Upper lobe of right lung (tissue), 1 donor: ENCODE measurements around the gene BTD. TPM values are rescaled to one million over a fixed set of nuclear protein-coding genes. Genes with fewer than 3 reads are reported as not detected.

Source experiments
- ATAC-seq: fragments of 200-7000 bp; cut with Tn5 transposase; one replicate; pipeline ENCODE4 v1.9.1; 2020; ENCODE audit warnings: mild to moderate bottlenecking, moderate library complexity
- DNase-seq: peaks from one replicate; pipeline ENCODE4 v3.0.0-alpha.2; 2020
- H3K27ac ChIP-seq: fragments of 200-600 bp; one replicate; pipeline ENCODE4 v1.8.0; 2022
- H3K27me3 ChIP-seq: fragments of 200-600 bp; one replicate; pipeline ENCODE4 v1.8.0; 2022; ENCODE audit warnings: mild to moderate bottlenecking
- H3K36me3 ChIP-seq: fragments of 200-600 bp; one replicate; pipeline ENCODE4 v1.8.0; 2022
- H3K4me1 ChIP-seq: fragments of 200-600 bp; one replicate; pipeline ENCODE4 v1.8.0; 2022
- H3K4me3 ChIP-seq: fragments of 200-600 bp; one replicate; pipeline ENCODE4 v1.8.0; 2022; ENCODE audit warnings: mild to moderate bottlenecking
- H3K9me3 ChIP-seq: fragments of 200-600 bp; one replicate; pipeline ENCODE4 v1.8.0; 2022
- intact Hi-C: fragments of 100-400 bp; cut with DNase I; formaldehyde crosslinking; loops from one replicate; pipeline ENCODE4 v1.11.0; 2022
- total RNA-seq: library from RNA; stranded (reverse); fragmentation: NEBNext Ultra II Directional; extraction: Animal tissue kit (Norgen Biotek cat#: 25700); gene quantifications from one replicate; pipeline ENCODE4 v1.2.1, GENCODE V29; 2021
- TF ChIP-seq, protein P1 (sequence below): fragments of 200-600 bp; IDR thresholded peaks from one replicate; pipeline ENCODE4 v1.8.0; 2022; ENCODE audit warnings: antibody characterized with exemption
- donor health status: DM: no; HTN: yes; CAD: no; lungs with severe emphysema.

BTD gene
- total RNA-seq, 1 donor from 2014 or later: 24.6 TPM

DNA sequence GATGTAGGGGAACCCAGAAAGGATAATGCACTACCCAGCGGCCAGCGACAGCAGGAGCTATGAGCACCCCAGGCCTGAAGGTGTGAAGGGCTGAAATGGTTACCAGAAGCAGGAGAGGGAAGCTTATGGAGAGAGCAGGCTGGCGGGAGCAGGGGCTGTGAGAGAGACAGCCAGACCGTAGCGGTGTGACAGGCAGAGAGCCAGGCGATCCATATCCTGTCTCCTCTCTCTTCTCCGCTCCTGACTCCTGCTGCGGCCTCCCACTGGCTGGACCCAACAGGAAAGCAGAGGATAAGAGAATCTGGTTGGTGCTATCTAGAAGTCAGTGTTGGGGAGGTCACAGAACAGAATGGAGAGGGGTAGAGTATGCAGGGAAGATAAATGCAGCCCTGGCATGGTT lies 49.9 kb downstream of the BTD start:
- intact Hi-C loops: no loop called here
- Histone ChIP-seq H3K36me3 (no peaks in the 10 kb centered on the region), H3K4me3 (no peak overlapping the region), H3K9me3 (peaks cover 12% of the 10 kb centered on the region), H3K27ac (no peak overlapping the region), H3K4me1 (peaks cover 18% of the 10 kb centered on the region), H3K27me3 (no peaks in the 10 kb centered on the region)
- DNase-seq: no peak
- TF ChIP-seq, protein P1, sequence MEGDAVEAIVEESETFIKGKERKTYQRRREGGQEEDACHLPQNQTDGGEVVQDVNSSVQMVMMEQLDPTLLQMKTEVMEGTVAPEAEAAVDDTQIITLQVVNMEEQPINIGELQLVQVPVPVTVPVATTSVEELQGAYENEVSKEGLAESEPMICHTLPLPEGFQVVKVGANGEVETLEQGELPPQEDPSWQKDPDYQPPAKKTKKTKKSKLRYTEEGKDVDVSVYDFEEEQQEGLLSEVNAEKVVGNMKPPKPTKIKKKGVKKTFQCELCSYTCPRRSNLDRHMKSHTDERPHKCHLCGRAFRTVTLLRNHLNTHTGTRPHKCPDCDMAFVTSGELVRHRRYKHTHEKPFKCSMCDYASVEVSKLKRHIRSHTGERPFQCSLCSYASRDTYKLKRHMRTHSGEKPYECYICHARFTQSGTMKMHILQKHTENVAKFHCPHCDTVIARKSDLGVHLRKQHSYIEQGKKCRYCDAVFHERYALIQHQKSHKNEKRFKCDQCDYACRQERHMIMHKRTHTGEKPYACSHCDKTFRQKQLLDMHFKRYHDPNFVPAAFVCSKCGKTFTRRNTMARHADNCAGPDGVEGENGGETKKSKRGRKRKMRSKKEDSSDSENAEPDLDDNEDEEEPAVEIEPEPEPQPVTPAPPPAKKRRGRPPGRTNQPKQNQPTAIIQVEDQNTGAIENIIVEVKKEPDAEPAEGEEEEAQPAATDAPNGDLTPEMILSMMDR: no peak
- ATAC-seq: no peak

DNA sequence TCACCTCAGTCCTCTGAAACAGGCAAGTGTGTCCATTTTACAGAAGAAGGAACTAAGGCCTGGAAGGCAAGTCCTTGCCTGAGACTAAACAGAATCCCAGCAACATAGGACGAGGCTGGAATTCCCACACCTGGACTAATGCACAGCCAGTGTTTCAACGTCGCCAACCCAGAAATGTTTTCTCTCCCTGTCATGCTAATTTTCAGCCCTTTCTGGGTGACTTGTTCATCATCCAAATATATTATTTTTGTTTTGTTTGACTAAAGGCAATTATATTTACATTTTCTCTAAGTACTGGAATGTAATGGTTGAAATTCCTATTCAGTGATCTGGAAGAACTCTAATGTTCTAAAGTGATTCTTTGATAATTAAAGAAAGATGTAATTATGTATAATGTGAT lies 51.8 kb downstream of the BTD start:
- DNase-seq (no peak), ATAC-seq (no peak)
- no peaks in the 10 kb centered on the region for H3K27me3 ChIP-seq
- no peaks in the 10 kb centered on the region for H3K4me1 ChIP-seq
- peaks cover 27% of the 10 kb centered on the region for H3K9me3 ChIP-seq
- TF ChIP-seq, protein P1: no peak
- no peak overlapping the region for H3K4me3 ChIP-seq
- no peak overlapping the region for H3K27ac ChIP-seq
- H3K36me3 ChIP-seq: no peaks in the 10 kb centered on the region
- intact Hi-C loops: no loop called here

DNA sequence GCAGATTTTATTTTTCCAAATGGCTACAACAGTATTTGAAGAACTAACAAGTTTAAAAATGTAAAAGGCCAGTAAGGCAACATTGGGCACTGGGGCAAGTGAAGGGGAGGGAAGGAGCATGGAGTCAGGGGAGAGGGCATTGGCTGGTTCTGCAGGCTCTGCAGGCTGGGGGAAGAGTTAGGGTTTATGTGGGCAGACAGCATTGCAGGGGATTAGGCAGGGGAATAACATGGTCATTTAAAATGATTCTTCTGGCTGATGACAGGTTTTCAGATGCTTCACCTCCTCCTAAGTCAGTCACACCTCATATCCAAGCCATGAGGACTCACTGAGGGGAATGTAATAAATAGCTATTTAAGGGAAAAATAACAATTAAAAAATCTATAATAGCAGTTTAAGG lies 52.6 kb downstream of the BTD start:
- peaks cover 27% of the 10 kb centered on the region for H3K9me3 ChIP-seq
- DNase-seq (no peak), ATAC-seq (no peak)
- H3K4me1 ChIP-seq: no peaks in the 10 kb centered on the region
- no peaks in the 10 kb centered on the region for H3K36me3 ChIP-seq
- intact Hi-C loops: no loop called here
- H3K27ac ChIP-seq: no peak overlapping the region
- TF ChIP-seq, protein P1: no peak
- no peak overlapping the region for H3K4me3 ChIP-seq
- H3K27me3 ChIP-seq: no peaks in the 10 kb centered on the region

DNA sequence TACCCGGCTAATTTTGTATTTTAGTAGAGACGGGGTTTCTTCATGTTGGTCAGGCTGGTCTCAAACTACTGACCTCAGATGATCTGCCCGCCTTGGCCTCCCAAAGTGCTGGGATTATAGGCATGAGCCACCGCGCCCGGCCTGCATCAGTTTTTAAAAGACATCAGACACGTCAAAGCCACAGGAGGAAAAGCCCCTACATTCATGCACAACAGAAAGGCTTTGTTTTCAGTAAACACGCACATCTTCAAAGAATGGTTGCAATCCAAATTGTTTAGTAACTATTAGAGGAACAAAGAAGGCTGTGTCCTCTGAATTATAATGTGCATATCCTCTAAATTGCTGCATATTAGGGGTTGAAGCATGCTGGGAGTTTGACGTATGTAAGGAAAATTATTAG lies 53.3 kb downstream of the BTD start:
- Histone ChIP-seq H3K27ac (no peak overlapping the region), H3K4me1 (no peaks in the 10 kb centered on the region), H3K36me3 (no peaks in the 10 kb centered on the region), H3K4me3 (no peak overlapping the region), H3K27me3 (no peaks in the 10 kb centered on the region), H3K9me3 (peaks cover 27% of the 10 kb centered on the region)
- intact Hi-C loops: no loop called here
- no peak for DNase-seq
- TF ChIP-seq, protein P1: no peak
- no peak for ATAC-seq

DNA sequence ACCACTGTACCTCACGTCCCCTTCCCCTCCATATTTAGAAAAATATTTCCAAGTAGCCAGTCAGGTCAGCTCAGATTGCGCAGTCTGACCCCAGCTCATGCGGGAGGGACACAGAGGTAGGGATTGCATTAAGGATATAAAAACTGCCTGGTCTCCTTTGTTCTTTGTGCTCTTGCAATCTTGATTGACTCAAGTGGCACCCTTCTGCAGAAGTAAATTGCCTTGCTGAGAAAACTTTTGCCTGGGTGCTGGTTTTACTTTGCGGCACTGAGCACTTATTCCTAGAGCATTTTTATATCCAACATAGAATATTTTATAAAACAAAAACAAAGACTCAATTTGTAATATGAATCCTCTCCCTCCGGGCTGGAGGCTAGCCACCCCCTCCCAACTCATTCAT lies 54.8 kb downstream of the BTD start:
- Histone ChIP-seq H3K9me3 (peaks cover 27% of the 10 kb centered on the region), H3K27ac (no peak overlapping the region), H3K27me3 (no peaks in the 10 kb centered on the region), H3K4me3 (no peak overlapping the region), H3K4me1 (no peaks in the 10 kb centered on the region), H3K36me3 (no peaks in the 10 kb centered on the region)
- intact Hi-C loops: no loop called here
- DNase-seq: no peak
- TF ChIP-seq, protein P1: no peak
- ATAC-seq: no peak

DNA sequence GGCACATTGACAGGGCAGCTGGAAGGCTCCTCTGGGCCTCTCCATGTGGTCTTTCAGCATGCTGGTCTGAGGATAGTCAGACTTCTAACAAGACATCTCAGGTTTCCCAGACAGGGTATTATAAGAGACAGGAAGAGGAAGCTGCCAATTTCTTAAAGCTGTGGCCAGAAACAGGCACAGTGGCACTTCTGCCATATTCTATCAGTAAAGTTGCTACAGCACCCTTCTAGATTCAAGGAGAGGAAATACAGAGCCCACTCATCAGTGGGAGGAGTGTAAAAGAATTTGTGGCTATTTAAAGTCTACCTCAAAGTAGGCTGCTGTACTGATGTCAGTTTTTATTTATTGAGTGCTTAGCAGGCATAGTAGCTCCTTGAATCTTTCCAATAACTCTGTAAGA lies 55.5 kb downstream of the BTD start:
- no peak for ATAC-seq
- TF ChIP-seq, protein P1: no peak

More for the DNA sequence above, 55.5 kb downstream of the BTD start:
- Histone ChIP-seq H3K4me1 (no peaks in the 10 kb centered on the region), H3K4me3 (no peak overlapping the region), H3K27ac (no peak overlapping the region), H3K27me3 (no peaks in the 10 kb centered on the region), H3K36me3 (no peaks in the 10 kb centered on the region), H3K9me3 (peaks cover 27% of the 10 kb centered on the region)
- DNase-seq: no peak
- intact Hi-C loops: no loop called here
